GM21367 (cell line): ENCODE measurements around the gene ZC3H8.
"Not testable (repeated sequence)": the region's sequence is repeated elsewhere in the genome, so short reads cannot be mapped to it uniquely, and the experiment has no call there.

Source experiments
- ATAC-seq: cut with Tn5 transposase; IDR thresholded peaks from one replicate; pipeline ENCODE4 v1.9.1; 2021; ENCODE audit not compliant: unreplicated experiment

The ZC3H8 gene

GRCh38 chr2:112260295-112260625, 5.4 kb upstream of the ZC3H8 start:
- ATAC-seq: no peak

GRCh38 chr2:112259509-112260294, 4.9 kb upstream of the ZC3H8 start:
- ATAC-seq: no peak

- ATAC-seq: no peak
Observed at GRCh38 chr2:112257575-112257974, 2.7 kb upstream of the ZC3H8 start.

- no peak for ATAC-seq
Observed at GRCh38 chr2:112256654-112257053, 1.8 kb upstream of the ZC3H8 start.

GRCh38 chr2:112255875-112256274, 1.0 kb upstream of the ZC3H8 start:
- ATAC-seq: no peak

GRCh38 chr2:112253261-112253815, 1.5 kb downstream of the ZC3H8 start:
- ATAC-seq: no peak

- no peak for ATAC-seq
Observed at GRCh38 chr2:112251271-112251670, 3.6 kb downstream of the ZC3H8 start.

- no peak for ATAC-seq
Observed at GRCh38 chr2:112244854-112245253, 10.0 kb downstream of the ZC3H8 start.

GRCh38 chr2:112243233-112243632, 11.6 kb downstream of the ZC3H8 start:
- no peak for ATAC-seq

GRCh38 chr2:112242384-112242783, 12.5 kb downstream of the ZC3H8 start:
- no peak for ATAC-seq

- ATAC-seq: no peak
Observed at GRCh38 chr2:112239862-112240261, 15.0 kb downstream of the ZC3H8 start.

GRCh38 chr2:112230371-112230770, 24.5 kb downstream of the ZC3H8 start:
- no peak for ATAC-seq

- ATAC-seq: no peak
Observed at GRCh38 chr2:112229348-112229747, 25.5 kb downstream of the ZC3H8 start.

GRCh38 chr2:112220831-112221230, 34.0 kb downstream of the ZC3H8 start:
- no peak for ATAC-seq

- ATAC-seq: no peak
Observed at GRCh38 chr2:112220186-112220585, 34.7 kb downstream of the ZC3H8 start.

- ATAC-seq: no peak
Observed at GRCh38 chr2:112217854-112218253, 37.0 kb downstream of the ZC3H8 start.

- no peak for ATAC-seq
Observed at GRCh38 chr2:112216167-112216566, 38.7 kb downstream of the ZC3H8 start.

GRCh38 chr2:112207905-112208304, 46.9 kb downstream of the ZC3H8 start:
- ATAC-seq: not testable (repeated sequence)

- no peak for ATAC-seq
Observed at GRCh38 chr2:112204411-112204810, 50.4 kb downstream of the ZC3H8 start.

GRCh38 chr2:112201696-112202430, 53.0 kb downstream of the ZC3H8 start:
- no peak for ATAC-seq

GRCh38 chr2:112199188-112199587, 55.7 kb downstream of the ZC3H8 start:
- ATAC-seq: no peak

GRCh38 chr2:112198780-112199179, 56.1 kb downstream of the ZC3H8 start:
- no peak for ATAC-seq
